ENCODE results near the gene MOB3A.

GRCh38 chr19:2060884-2061494 lies 35.1 kb downstream of the MOB3A start:
- TF ChIP-seq FOXJ3 (CRISPR knock-in tag; IDR thresholded peaks at IDR 0.05) (no peak), EP300 (IDR thresholded peaks at IDR 0.05; ENCODE audit: borderline replicate concordance in 1 of 2, low read depth in 1 of 2, low read length in 1 of 2) (no peak), JUND (IDR thresholded peaks at IDR 0.05) (no peak), TEAD4 (IDR thresholded peaks at IDR 0.05; ENCODE audit: borderline replicate concordance, insufficient read depth) (no peak), REST (IDR thresholded peaks at IDR 0.05; ENCODE audit: low read depth, low read length) (no peak), IRF3 (IDR thresholded peaks at IDR 0.05; ENCODE audit: low read depth, low read length) (no peak), RFX5 (IDR thresholded peaks at IDR 0.05; ENCODE audit: low read length) (no peak), CTCF (IDR thresholded peaks at IDR 0.05) (no peak), TAF1 (IDR thresholded peaks at IDR 0.05; ENCODE audit: borderline replicate concordance, low read depth, low read length) (no peak)
